ENCODE data around the gene BTBD16. TPM values are rescaled to one million over a fixed set of nuclear protein-coding genes. Genes with fewer than 3 reads are reported as not detected.

The BTBD16 gene
- total RNA-seq, 2 experiments from 2014 or later, result 0.06 TPM; not detected in 1

DNA sequence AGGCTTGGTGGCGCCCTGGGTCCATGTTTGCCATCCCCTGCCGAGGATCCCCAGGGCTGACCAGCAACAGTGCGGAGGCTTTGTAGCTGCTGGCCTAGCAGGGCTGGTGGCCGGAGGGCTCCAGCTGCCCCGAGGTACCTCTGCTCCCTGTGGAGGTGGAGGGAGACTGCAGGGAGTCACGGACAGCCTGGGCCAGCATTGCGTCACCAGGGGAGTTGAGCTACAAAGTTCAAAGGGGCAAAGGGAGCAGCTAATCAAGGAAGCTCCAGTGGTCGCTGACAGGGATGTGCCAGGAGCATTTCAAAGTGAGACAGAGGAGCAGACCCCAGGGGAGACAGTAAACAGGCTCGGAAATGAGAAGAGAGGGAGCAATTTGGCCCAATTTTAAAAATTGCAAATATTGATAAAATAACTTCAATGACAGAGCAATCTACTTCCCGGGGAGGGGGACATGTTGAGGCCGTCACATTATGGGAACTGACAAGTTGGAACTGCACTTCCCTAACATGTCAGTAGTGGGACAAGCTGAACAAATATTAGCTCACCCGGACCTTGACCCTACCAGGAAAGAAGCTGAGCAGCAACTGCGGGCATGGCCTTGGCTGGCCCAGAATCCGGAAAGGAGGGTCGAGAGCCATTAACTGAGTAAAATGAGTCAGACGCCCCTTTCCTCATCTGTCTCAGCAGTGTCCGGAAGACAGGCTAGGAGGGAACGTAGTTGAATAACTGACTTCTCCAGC is 39.4 kb downstream of the BTBD16 start:
- H4K20me1 ChIP-seq (ENCODE audit: insufficient read depth, low read length), result no peaks in the 10 kb centered on the region
- H3K79me2 ChIP-seq (ENCODE audit: insufficient read depth, low read depth, low read length), result no peaks in the 10 kb centered on the region
- no peaks in the 10 kb centered on the region for H3K9me2 ChIP-seq (ENCODE audit: insufficient read depth, low read length)
- H3K4me2 ChIP-seq (ENCODE audit: low read length), result no peak overlapping the region
- H3K9me3 ChIP-seq (ENCODE audit: low read length), result peaks cover 8% of the 10 kb centered on the region; the same call in 1 of the 2 replicates
- no peak overlapping the region for H3K4me3 ChIP-seq (ENCODE audit: low read depth, low read length, poor library complexity, severe bottlenecking)
- no peaks in the 10 kb centered on the region for H3K36me3 ChIP-seq (ENCODE audit: insufficient read depth, low read length)
- CTCF ChIA-PET (ENCODE audit: unreplicated experiment), result no interaction called here
- H3K4me1 ChIP-seq (ENCODE audit: insufficient read depth, low read length, poor library complexity, severe bottlenecking), result peaks cover 32% of the 10 kb centered on the region
- POLR2A ChIA-PET, result interaction anchor here (0.6 to 2.2 kb wide), 2 partner anchors 13 to 37 kb away, joined by 3 to 13 read pairs; no protein-coding TSS in a partner anchor
- no TSS peak for BruUV-seq (replicated peaks)
- intact Hi-C loops (cut with micrococcal nuclease; ENCODE audit: unreplicated experiment), result no loop called here
- DNase-seq (ENCODE audit: low spot score), result no peak
- H3K27ac ChIP-seq (ENCODE audit: low read depth, low read length, poor library complexity, severe bottlenecking), result no peak overlapping the region
- H2AFZ ChIP-seq (ENCODE audit: low read length), result no peak overlapping the region; the same call in 1 of the 2 replicates
- TF ChIP-seq, protein P1, sequence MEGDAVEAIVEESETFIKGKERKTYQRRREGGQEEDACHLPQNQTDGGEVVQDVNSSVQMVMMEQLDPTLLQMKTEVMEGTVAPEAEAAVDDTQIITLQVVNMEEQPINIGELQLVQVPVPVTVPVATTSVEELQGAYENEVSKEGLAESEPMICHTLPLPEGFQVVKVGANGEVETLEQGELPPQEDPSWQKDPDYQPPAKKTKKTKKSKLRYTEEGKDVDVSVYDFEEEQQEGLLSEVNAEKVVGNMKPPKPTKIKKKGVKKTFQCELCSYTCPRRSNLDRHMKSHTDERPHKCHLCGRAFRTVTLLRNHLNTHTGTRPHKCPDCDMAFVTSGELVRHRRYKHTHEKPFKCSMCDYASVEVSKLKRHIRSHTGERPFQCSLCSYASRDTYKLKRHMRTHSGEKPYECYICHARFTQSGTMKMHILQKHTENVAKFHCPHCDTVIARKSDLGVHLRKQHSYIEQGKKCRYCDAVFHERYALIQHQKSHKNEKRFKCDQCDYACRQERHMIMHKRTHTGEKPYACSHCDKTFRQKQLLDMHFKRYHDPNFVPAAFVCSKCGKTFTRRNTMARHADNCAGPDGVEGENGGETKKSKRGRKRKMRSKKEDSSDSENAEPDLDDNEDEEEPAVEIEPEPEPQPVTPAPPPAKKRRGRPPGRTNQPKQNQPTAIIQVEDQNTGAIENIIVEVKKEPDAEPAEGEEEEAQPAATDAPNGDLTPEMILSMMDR (conservative IDR thresholded peaks at IDR 0.05; ENCODE audit: low read length), result no peak
- TF ChIP-seq EZH2phosphoT487 (IDR thresholded peaks at IDR 0.05; ENCODE audit: borderline replicate concordance, low read depth, low read length), result no peak

DNA sequence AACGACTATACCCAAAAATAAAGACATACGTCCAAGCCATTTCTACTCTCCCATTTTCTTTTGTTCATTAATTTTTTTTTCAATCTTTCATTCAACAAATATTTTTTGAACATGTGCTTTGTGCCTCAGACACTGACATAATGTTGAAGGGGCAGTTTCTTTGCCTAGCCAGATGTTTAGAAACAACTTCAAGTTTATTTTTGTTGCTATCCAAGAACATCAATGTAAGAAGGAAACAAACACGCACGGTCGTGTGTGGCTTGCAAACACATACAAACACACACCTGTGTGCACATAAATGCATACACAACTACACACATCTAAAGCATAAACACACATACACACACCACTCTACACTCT is 39.9 kb downstream of the BTBD16 start:
- Histone ChIP-seq H3K4me2 (ENCODE audit: low read length) (no peak overlapping the region), H3K9me2 (ENCODE audit: insufficient read depth, low read length) (no peaks in the 10 kb centered on the region), H3K79me2 (ENCODE audit: insufficient read depth, low read depth, low read length) (no peaks in the 10 kb centered on the region), H2AFZ (ENCODE audit: low read length) (no peak overlapping the region; the same call in 1 of the 2 replicates), H3K9me3 (ENCODE audit: low read length) (peaks cover 3% of the 10 kb centered on the region; the same call in 1 of the 2 replicates), H4K20me1 (ENCODE audit: insufficient read depth, low read length) (no peaks in the 10 kb centered on the region), H3K4me3 (ENCODE audit: low read depth, low read length, poor library complexity, severe bottlenecking) (no peak overlapping the region), H3K36me3 (ENCODE audit: insufficient read depth, low read length) (no peaks in the 10 kb centered on the region), H3K27ac (ENCODE audit: low read depth, low read length, poor library complexity, severe bottlenecking) (no peak overlapping the region), H3K4me1 (ENCODE audit: insufficient read depth, low read length, poor library complexity, severe bottlenecking) (peaks cover 31% of the 10 kb centered on the region)
- no peak for TF ChIP-seq EZH2phosphoT487 (IDR thresholded peaks at IDR 0.05; ENCODE audit: borderline replicate concordance, low read depth, low read length)
- TF ChIP-seq, protein P1 (conservative IDR thresholded peaks at IDR 0.05; ENCODE audit: low read length), result no peak
- BruUV-seq (replicated peaks), result no TSS peak
- POLR2A ChIA-PET, result interaction anchor here (0.6 to 2.2 kb wide), 2 partner anchors 12 to 36 kb away, joined by 3 to 13 read pairs; no protein-coding TSS in a partner anchor
- CTCF ChIA-PET (ENCODE audit: unreplicated experiment), result no interaction called here
- intact Hi-C loops (cut with micrococcal nuclease; ENCODE audit: unreplicated experiment), result no loop called here
- no peak for DNase-seq (ENCODE audit: low spot score)

DNA sequence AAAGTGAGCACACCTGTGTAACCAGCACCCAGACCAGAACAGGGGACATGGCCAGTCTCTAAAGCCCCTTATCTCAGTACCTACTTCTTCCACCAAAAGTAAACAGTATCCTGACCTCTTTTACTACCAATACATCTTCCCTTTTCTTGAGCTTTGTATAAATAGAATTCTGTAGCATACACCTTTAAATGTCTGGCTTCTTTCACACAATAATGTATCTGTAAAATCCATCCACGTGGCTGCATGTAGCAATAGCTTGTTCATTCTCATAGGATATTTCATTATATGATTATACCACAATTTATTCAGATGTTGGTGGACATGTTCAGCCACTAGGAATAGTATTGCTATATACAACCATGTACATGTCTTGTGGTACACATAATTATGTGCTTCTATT is 40.6 kb downstream of the BTBD16 start:
- Histone ChIP-seq H3K79me2 (ENCODE audit: insufficient read depth, low read depth, low read length) (no peaks in the 10 kb centered on the region), H3K4me3 (ENCODE audit: low read depth, low read length, poor library complexity, severe bottlenecking) (no peak overlapping the region), H3K4me1 (ENCODE audit: insufficient read depth, low read length, poor library complexity, severe bottlenecking) (peaks cover 24% of the 10 kb centered on the region), H3K4me2 (ENCODE audit: low read length) (no peak overlapping the region), H2AFZ (ENCODE audit: low read length) (no peak overlapping the region), H3K36me3 (ENCODE audit: insufficient read depth, low read length) (no peaks in the 10 kb centered on the region), H3K9me3 (ENCODE audit: low read length) (no peaks in the 10 kb centered on the region), H3K9me2 (ENCODE audit: insufficient read depth, low read length) (no peaks in the 10 kb centered on the region), H4K20me1 (ENCODE audit: insufficient read depth, low read length) (no peaks in the 10 kb centered on the region), H3K27ac (ENCODE audit: low read depth, low read length, poor library complexity, severe bottlenecking) (no peak overlapping the region)
- ChIA-PET POLR2A (interaction anchor here (1.5 to 2.2 kb wide), 2 partner anchors 11 to 13 kb away, joined by 4 to 13 read pairs; no protein-coding TSS in a partner anchor), CTCF (ENCODE audit: unreplicated experiment) (no interaction called here)
- intact Hi-C loops (cut with micrococcal nuclease; ENCODE audit: unreplicated experiment), result no loop called here
- DNase-seq (ENCODE audit: low spot score), result no peak
- no peak for TF ChIP-seq EZH2phosphoT487 (IDR thresholded peaks at IDR 0.05; ENCODE audit: borderline replicate concordance, low read depth, low read length)
- TF ChIP-seq, protein P1 (conservative IDR thresholded peaks at IDR 0.05; ENCODE audit: low read length), result no peak
- BruUV-seq (replicated peaks), result no TSS peak
